ENCODE results near the gene ALDH1L2.
A peak's percentile ranks its signal among the peaks of the same experiment; 100 is the strongest.
"Not testable (repeated sequence)": the region's sequence is repeated elsewhere in the genome, so short reads cannot be mapped to it uniquely, and the experiment has no call there.

ALDH1L2 gene

GRCh38 chr12:104997541-104997940 lies 86.7 kb downstream of the ALDH1L2 start:
- in situ Hi-C loops (cut with MboI; ENCODE audit: low sequenced_read_pairs, unreplicated experiment), result no loop called here
- no peak for DNase-seq (ENCODE audit: low spot score)
- TF ChIP-seq CTCF (IDR thresholded peaks at IDR 0.05; ENCODE audit: borderline replicate concordance, control extremely low read depth, extremely low read depth, insufficient read depth, missing control alignments), result no peak

GRCh38 chr12:104994336-104994735 lies 89.9 kb downstream of the ALDH1L2 start:
- in situ Hi-C loops (cut with MboI; ENCODE audit: low sequenced_read_pairs, unreplicated experiment), result no loop called here
- no peak for DNase-seq (ENCODE audit: low spot score)
- TF ChIP-seq CTCF (IDR thresholded peaks at IDR 0.05; ENCODE audit: borderline replicate concordance, control extremely low read depth, extremely low read depth, insufficient read depth, missing control alignments), result no peak

- DNase-seq (ENCODE audit: low spot score), result no peak
These were observed 92.6 kb downstream of the ALDH1L2 start for GRCh38 chr12:104991565-104992128.

GRCh38 chr12:104990950-104991349 lies 93.3 kb downstream of the ALDH1L2 start:
- no peak for DNase-seq (ENCODE audit: low spot score)
- no peak for TF ChIP-seq CTCF (IDR thresholded peaks at IDR 0.05; ENCODE audit: borderline replicate concordance, control extremely low read depth, extremely low read depth, insufficient read depth, missing control alignments)
- in situ Hi-C loops (cut with MboI; ENCODE audit: low sequenced_read_pairs, unreplicated experiment), result no loop called here

More at GRCh38 chr12:104991565-104992128, 92.6 kb downstream of the ALDH1L2 start:
- in situ Hi-C loops (cut with MboI; ENCODE audit: low sequenced_read_pairs, unreplicated experiment), result no loop called here
- no peak for TF ChIP-seq CTCF (IDR thresholded peaks at IDR 0.05; ENCODE audit: borderline replicate concordance, control extremely low read depth, extremely low read depth, insufficient read depth, missing control alignments)

GRCh38 chr12:104986022-104986941 lies 98.0 kb downstream of the ALDH1L2 start, which contains the start of gene NOPCHAP1:
NOPCHAP1 (plus strand) TSS chr12:104986316; CDS start chr12:104986353, 37 bp downstream.
- in situ Hi-C loops (cut with MboI; ENCODE audit: low sequenced_read_pairs, unreplicated experiment), result no loop called here
- DNase-seq (ENCODE audit: low spot score), result peak; percentile 92
- no peak for TF ChIP-seq CTCF (IDR thresholded peaks at IDR 0.05; ENCODE audit: borderline replicate concordance, control extremely low read depth, extremely low read depth, insufficient read depth, missing control alignments)

- TF ChIP-seq CTCF (IDR thresholded peaks at IDR 0.05; ENCODE audit: borderline replicate concordance, control extremely low read depth, extremely low read depth, insufficient read depth, missing control alignments), result no peak
- in situ Hi-C loops (cut with MboI; ENCODE audit: low sequenced_read_pairs, unreplicated experiment), result no loop called here
- no peak for DNase-seq (ENCODE audit: low spot score)
These were observed 99.1 kb downstream of the ALDH1L2 start for GRCh38 chr12:104985206-104985605.

- DNase-seq (ENCODE audit: low spot score); in situ Hi-C loops (cut with MboI; ENCODE audit: low sequenced_read_pairs, unreplicated experiment): not testable (repeated sequence)
These were observed 106.6 kb downstream of the ALDH1L2 start for GRCh38 chr12:104977688-104978087.

Data from GM13976 (cell line).